DND-41 (cell line): ENCODE measurements around the gene RGP1.

Source experiments
- ATAC-seq: fragments of 200-7000 bp; cut with Tn5 transposase; 3 replicates; pipeline ENCODE4 v1.9.1; 2021; ENCODE audit warnings: low read depth; ENCODE audit not compliant: insufficient read depth
- DNase-seq: peaks from one replicate; pipeline ENCODE4 v3.0.0-alpha.2; 2020
- H2AFZ ChIP-seq: 2 replicates; pipeline ENCODE4 v1.6.0; 2012; ENCODE audit warnings: low read depth, low read length
- H3K27ac ChIP-seq: 2 replicates; pipeline ENCODE4 v1.5.1; 2012; ENCODE audit warnings: low read length, inconsistent platforms
- H3K27me3 ChIP-seq: fragments of 200-600 bp; sonication (generic); 2 replicates; pipeline ENCODE4 v1.6.0; 2012; ENCODE audit warnings: low read length, mild to moderate bottlenecking, inconsistent platforms; ENCODE audit not compliant: insufficient read depth, poor library complexity
- H3K36me3 ChIP-seq: 2 replicates; pipeline ENCODE4 v1.5.1; 2012; ENCODE audit warnings: low read length, inconsistent platforms; ENCODE audit not compliant: insufficient read depth
- H3K4me1 ChIP-seq: 2 replicates; pipeline ENCODE4 v1.5.1; 2012; ENCODE audit warnings: mild to moderate bottlenecking, low read length; ENCODE audit not compliant: insufficient read depth
- H3K4me2 ChIP-seq: 2 replicates; pipeline ENCODE4 v1.6.0; 2012; ENCODE audit warnings: mild to moderate bottlenecking, moderate library complexity, low read length, inconsistent platforms; ENCODE audit not compliant: insufficient read depth
- H3K4me3 ChIP-seq, 2 experiments: fragments of 200-600 bp in 1 of 2; shearing (Covaris generic) in 1 of 2; 2 replicates each; pipeline ENCODE4 v1.5.1; 2012 to 2016; ENCODE audit warnings: inconsistent platforms in 2 of 2, low read length in 2 of 2, mild to moderate bottlenecking in 2 of 2, low read depth in 1 of 2, moderate library complexity in 1 of 2
- H3K79me2 ChIP-seq: 2 replicates; pipeline ENCODE4 v1.6.0; 2012; ENCODE audit warnings: low read length, inconsistent platforms; ENCODE audit not compliant: insufficient read depth
- H3K9ac ChIP-seq: 2 replicates; pipeline ENCODE4 v1.6.0; 2012; ENCODE audit warnings: low read depth, mild to moderate bottlenecking, inconsistent platforms, low read length, moderate library complexity
- H3K9me3 ChIP-seq: 2 replicates; pipeline ENCODE4 v1.5.1; 2012; ENCODE audit warnings: low read length, moderate library complexity, mild to moderate bottlenecking, inconsistent platforms; ENCODE audit not compliant: insufficient read depth, severe bottlenecking
- H4K20me1 ChIP-seq: 2 replicates; pipeline ENCODE4 v1.6.0; 2012; ENCODE audit warnings: low read length; ENCODE audit not compliant: insufficient read depth
- EZH2 ChIP-seq: IDR thresholded peaks from 3 replicates; pipeline ENCODE4 v1.6.1; 2012; ENCODE audit warnings: borderline replicate concordance, low read depth, mild to moderate bottlenecking, moderate library complexity, low read length, inconsistent platforms; ENCODE audit not compliant: severe bottlenecking
- TF ChIP-seq, protein P1 (sequence below): IDR thresholded peaks from 2 replicates; pipeline ENCODE4 v1.5.1; 2012; ENCODE audit warnings: borderline replicate concordance, low read length, moderate library complexity, mild to moderate bottlenecking; ENCODE audit not compliant: poor library complexity, severe bottlenecking; ENCODE audit errors: extremely low read depth

Gene RGP1

GRCh38 chr9:35727676-35728040 is 21.4 kb upstream of the RGP1 start:
- H3K9ac ChIP-seq: no peak overlapping the region; the same call in 1 of the 2 replicates
- peaks cover 68% of the 10 kb centered on the region for H3K79me2 ChIP-seq
- H3K27me3 ChIP-seq: no peaks in the 10 kb centered on the region
- no peaks in the 10 kb centered on the region for H3K9me3 ChIP-seq
- H2AFZ ChIP-seq: no peak overlapping the region
- no peak overlapping the region for H3K4me3 ChIP-seq
- H3K4me1 ChIP-seq: peaks cover 44% of the 10 kb centered on the region
- DNase-seq (no peak), ATAC-seq (no peak)
- H3K36me3 ChIP-seq: peaks cover 61% of the 10 kb centered on the region
- H3K27ac ChIP-seq: peak overlapping the region; percentile 36
- peak overlapping the region; percentile 93; the same call in 1 of the 2 replicates for H3K4me2 ChIP-seq
- H4K20me1 ChIP-seq: peaks cover 51% of the 10 kb centered on the region
- TF ChIP-seq, protein P1, sequence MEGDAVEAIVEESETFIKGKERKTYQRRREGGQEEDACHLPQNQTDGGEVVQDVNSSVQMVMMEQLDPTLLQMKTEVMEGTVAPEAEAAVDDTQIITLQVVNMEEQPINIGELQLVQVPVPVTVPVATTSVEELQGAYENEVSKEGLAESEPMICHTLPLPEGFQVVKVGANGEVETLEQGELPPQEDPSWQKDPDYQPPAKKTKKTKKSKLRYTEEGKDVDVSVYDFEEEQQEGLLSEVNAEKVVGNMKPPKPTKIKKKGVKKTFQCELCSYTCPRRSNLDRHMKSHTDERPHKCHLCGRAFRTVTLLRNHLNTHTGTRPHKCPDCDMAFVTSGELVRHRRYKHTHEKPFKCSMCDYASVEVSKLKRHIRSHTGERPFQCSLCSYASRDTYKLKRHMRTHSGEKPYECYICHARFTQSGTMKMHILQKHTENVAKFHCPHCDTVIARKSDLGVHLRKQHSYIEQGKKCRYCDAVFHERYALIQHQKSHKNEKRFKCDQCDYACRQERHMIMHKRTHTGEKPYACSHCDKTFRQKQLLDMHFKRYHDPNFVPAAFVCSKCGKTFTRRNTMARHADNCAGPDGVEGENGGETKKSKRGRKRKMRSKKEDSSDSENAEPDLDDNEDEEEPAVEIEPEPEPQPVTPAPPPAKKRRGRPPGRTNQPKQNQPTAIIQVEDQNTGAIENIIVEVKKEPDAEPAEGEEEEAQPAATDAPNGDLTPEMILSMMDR: no peak
- TF ChIP-seq EZH2: no peak

- H3K4me2 ChIP-seq: peak overlapping the region; percentile 93
- no peaks in the 10 kb centered on the region for H3K9me3 ChIP-seq
- DNase-seq (peak; percentile 47), ATAC-seq (peak; percentile 17; the same call in 1 of the 3 replicates)
- no peak overlapping the region for H2AFZ ChIP-seq
- H3K4me3 ChIP-seq: peak overlapping the region in 1 of 2 experiments; percentile 37; a peak in 1 of 4 replicates
- no peaks in the 10 kb centered on the region for H3K27me3 ChIP-seq
- H3K9ac ChIP-seq: no peak overlapping the region; the same call in 1 of the 2 replicates
- no peak for TF ChIP-seq EZH2
- TF ChIP-seq, protein P1: no peak
- peak overlapping the region; percentile 36 for H3K27ac ChIP-seq
- peaks cover 51% of the 10 kb centered on the region for H4K20me1 ChIP-seq
- H3K79me2 ChIP-seq: peaks cover 74% of the 10 kb centered on the region
- peaks cover 50% of the 10 kb centered on the region for H3K4me1 ChIP-seq
- peaks cover 54% of the 10 kb centered on the region for H3K36me3 ChIP-seq
These were observed 20.8 kb upstream of the RGP1 start for GRCh38 chr9:35728041-35728971.

GRCh38 chr9:35729101-35729500 is 20.0 kb upstream of the RGP1 start:
- H3K9me3 ChIP-seq: no peaks in the 10 kb centered on the region
- peak overlapping the region in 1 of 2 experiments; percentile 94; a peak in 2 of 4 replicates for H3K4me3 ChIP-seq
- H3K27ac ChIP-seq: peak overlapping the region; percentile 55
- H3K9ac ChIP-seq: no peak overlapping the region; the same call in 1 of the 2 replicates
- TF ChIP-seq, protein P1: no peak
- TF ChIP-seq EZH2: no peak
- no peak for ATAC-seq
- no peak for DNase-seq
- H3K36me3 ChIP-seq: peaks cover 46% of the 10 kb centered on the region
- peaks cover 51% of the 10 kb centered on the region for H4K20me1 ChIP-seq
- peak overlapping the region; percentile 93 for H3K4me2 ChIP-seq
- no peaks in the 10 kb centered on the region for H3K27me3 ChIP-seq
- no peak overlapping the region for H2AFZ ChIP-seq
- H3K79me2 ChIP-seq: peaks cover 79% of the 10 kb centered on the region
- peaks cover 58% of the 10 kb centered on the region for H3K4me1 ChIP-seq
